ENCODE data around the gene TMEM258.
A peak's percentile ranks its signal among the peaks of the same experiment; 100 is the strongest.

The TMEM258 gene

GRCh38 chr11:61784506-61784805 lies 7.9 kb downstream of the TMEM258 start:
- Histone ChIP-seq H3K27ac (replicated peaks; ENCODE audit: low read length) (no peak overlapping the region), H3K14ac (ENCODE audit: low read length) (no peak overlapping the region), H2BK120ac (ENCODE audit: low read depth, low read length) (no peak overlapping the region), H4K8ac (ENCODE audit: low read depth, low read length) (no peak overlapping the region), H3K4me1 (ENCODE audit: control insufficient read depth in 2 of 2, insufficient read depth in 1 of 2, low read depth in 1 of 2, low read length in 2 of 2) (no peaks in the 10 kb centered on the region), H2BK12ac (ENCODE audit: low read length) (peak overlapping the region; percentile 78), H3K18ac (ENCODE audit: low read length) (no peak overlapping the region), H2AFZ (ENCODE audit: low read length) (no peak overlapping the region), H3K9ac (ENCODE audit: low read depth, low read length, poor library complexity) (no peak overlapping the region), H3K4ac (ENCODE audit: low read length) (no peak overlapping the region), H3K36me3 (replicated peaks in 1 of 2; ENCODE audit: control insufficient read depth in 2 of 2, insufficient read depth in 2 of 2, low read length in 2 of 2) (peaks cover 44 to 91% of the 10 kb centered on the region in 2 donors), H4K91ac (ENCODE audit: low read depth, low read length, poor library complexity) (no peak overlapping the region), H2BK15ac (ENCODE audit: low read length) (no peak overlapping the region), H2BK5ac (ENCODE audit: low read length) (peak overlapping the region; percentile 71), H2AK5ac (ENCODE audit: low read depth, low read length) (no peak overlapping the region), H3K27me3 (ENCODE audit: control insufficient read depth in 3 of 3, insufficient read depth in 3 of 3, low read depth in 1 of 3, low read length in 3 of 3) (no peaks in the 10 kb centered on the region), H3K4me3 (ENCODE audit: low read length in 2 of 2) (no peak overlapping the region), H3K4me2 (ENCODE audit: insufficient read depth, low read length, poor library complexity, severe bottlenecking) (no peak overlapping the region), H3K23ac (ENCODE audit: low read depth, low read length, poor library complexity) (no peak overlapping the region), H3K79me1 (ENCODE audit: low read depth, low read length) (peaks cover 6% of the 10 kb centered on the region), H3K9me3 (replicated peaks in 1 of 2; ENCODE audit: control insufficient read depth in 2 of 2, insufficient read depth in 1 of 2, low read depth in 1 of 2, low read length in 2 of 2) (no peaks in the 10 kb centered on the region)
- WGBS, 2 donors (ENCODE audit: extremely low coverage in 2 of 2, insufficient read length in 2 of 2, insufficient replicate concordance in 1 of 2) = no CpG with 5 or more reads among the region's 7 CpGs
- DNase-seq (ENCODE audit: low spot score) = no peak

GRCh38 chr11:61783717-61784505 lies 8.5 kb downstream of the TMEM258 start:
- H3K18ac ChIP-seq (ENCODE audit: low read length) = no peak overlapping the region
- DNase-seq (ENCODE audit: low spot score) = no peak

GRCh38 chr11:61782841-61783240 lies 9.6 kb downstream of the TMEM258 start:
- H4K8ac ChIP-seq (ENCODE audit: low read depth, low read length) = no peak overlapping the region
- peaks cover 5% of the 10 kb centered on the region for H3K79me1 ChIP-seq (ENCODE audit: low read depth, low read length)
- no peak overlapping the region for H2BK5ac ChIP-seq (ENCODE audit: low read length)
- no peak overlapping the region for H3K27ac ChIP-seq (replicated peaks; ENCODE audit: low read length)
- no peak overlapping the region for H2BK12ac ChIP-seq (ENCODE audit: low read length)
- no peak overlapping the region for H3K23ac ChIP-seq (ENCODE audit: low read depth, low read length, poor library complexity)
- no peak for DNase-seq (ENCODE audit: low spot score)
- H3K4me2 ChIP-seq (ENCODE audit: insufficient read depth, low read length, poor library complexity, severe bottlenecking) = no peak overlapping the region
- H2AK5ac ChIP-seq (ENCODE audit: low read depth, low read length) = no peak overlapping the region
- H2AFZ ChIP-seq (ENCODE audit: low read length) = no peak overlapping the region
- no peak overlapping the region for H4K91ac ChIP-seq (ENCODE audit: low read depth, low read length, poor library complexity)
- no peak overlapping the region for H2BK15ac ChIP-seq (ENCODE audit: low read length)
- H3K27me3 ChIP-seq (ENCODE audit: control insufficient read depth in 3 of 3, insufficient read depth in 3 of 3, low read depth in 1 of 3, low read length in 3 of 3) = no peaks in the 10 kb centered on the region
- no peak overlapping the region for H3K9ac ChIP-seq (ENCODE audit: low read depth, low read length, poor library complexity)
- H3K9me3 ChIP-seq (replicated peaks in 1 of 2; ENCODE audit: control insufficient read depth in 2 of 2, insufficient read depth in 1 of 2, low read depth in 1 of 2, low read length in 2 of 2) = no peaks in the 10 kb centered on the region
- WGBS, 2 donors (ENCODE audit: extremely low coverage in 2 of 2, insufficient read length in 2 of 2, insufficient replicate concordance in 1 of 2) = no CpG with 5 or more reads among the region's 11 CpGs
- no peak overlapping the region for H3K14ac ChIP-seq (ENCODE audit: low read length)
- H3K4me1 ChIP-seq (ENCODE audit: control insufficient read depth in 2 of 2, insufficient read depth in 1 of 2, low read depth in 1 of 2, low read length in 2 of 2) = no peaks in the 10 kb centered on the region
- H3K4ac ChIP-seq (ENCODE audit: low read length) = no peak overlapping the region
- H3K18ac ChIP-seq (ENCODE audit: low read length) = no peak overlapping the region
- H3K36me3 ChIP-seq (replicated peaks in 1 of 2; ENCODE audit: control insufficient read depth in 2 of 2, insufficient read depth in 2 of 2, low read length in 2 of 2) = peaks cover 32 to 76% of the 10 kb centered on the region in 2 donors
- H3K4me3 ChIP-seq (ENCODE audit: low read length in 2 of 2) = no peak overlapping the region
- H2BK120ac ChIP-seq (ENCODE audit: low read depth, low read length) = no peak overlapping the region

More at GRCh38 chr11:61783717-61784505, 8.5 kb downstream of the TMEM258 start:
- H3K36me3 ChIP-seq (replicated peaks in 1 of 2; ENCODE audit: control insufficient read depth in 2 of 2, insufficient read depth in 2 of 2, low read length in 2 of 2) = peaks cover 38 to 86% of the 10 kb centered on the region in 2 donors
- no CpG with 5 or more reads among the region's 13 CpGs for WGBS, 2 donors (ENCODE audit: extremely low coverage in 2 of 2, insufficient read length in 2 of 2, insufficient replicate concordance in 1 of 2)
- H3K4me2 ChIP-seq (ENCODE audit: insufficient read depth, low read length, poor library complexity, severe bottlenecking) = no peak overlapping the region
- no peak overlapping the region for H2AFZ ChIP-seq (ENCODE audit: low read length)
- H2BK5ac ChIP-seq (ENCODE audit: low read length) = peak overlapping the region; percentile 71
- no peak overlapping the region for H3K27ac ChIP-seq (replicated peaks; ENCODE audit: low read length)
- H3K9ac ChIP-seq (ENCODE audit: low read depth, low read length, poor library complexity) = no peak overlapping the region
- no peak overlapping the region for H2BK15ac ChIP-seq (ENCODE audit: low read length)
- no peaks in the 10 kb centered on the region for H3K4me1 ChIP-seq (ENCODE audit: control insufficient read depth in 2 of 2, insufficient read depth in 1 of 2, low read depth in 1 of 2, low read length in 2 of 2)
- no peak overlapping the region for H2AK5ac ChIP-seq (ENCODE audit: low read depth, low read length)
- H3K23ac ChIP-seq (ENCODE audit: low read depth, low read length, poor library complexity) = peak overlapping the region; percentile 6
- no peak overlapping the region for H2BK12ac ChIP-seq (ENCODE audit: low read length)
- H3K14ac ChIP-seq (ENCODE audit: low read length) = no peak overlapping the region
- no peak overlapping the region for H4K8ac ChIP-seq (ENCODE audit: low read depth, low read length)
- no peak overlapping the region for H3K4ac ChIP-seq (ENCODE audit: low read length)
- no peak overlapping the region for H2BK120ac ChIP-seq (ENCODE audit: low read depth, low read length)
- no peaks in the 10 kb centered on the region for H3K27me3 ChIP-seq (ENCODE audit: control insufficient read depth in 3 of 3, insufficient read depth in 3 of 3, low read depth in 1 of 3, low read length in 3 of 3)
- H3K4me3 ChIP-seq (ENCODE audit: low read length in 2 of 2) = no peak overlapping the region
- H4K91ac ChIP-seq (ENCODE audit: low read depth, low read length, poor library complexity) = no peak overlapping the region
- peaks cover 5% of the 10 kb centered on the region for H3K79me1 ChIP-seq (ENCODE audit: low read depth, low read length)
- no peaks in the 10 kb centered on the region for H3K9me3 ChIP-seq (replicated peaks in 1 of 2; ENCODE audit: control insufficient read depth in 2 of 2, insufficient read depth in 1 of 2, low read depth in 1 of 2, low read length in 2 of 2)

GRCh38 chr11:61782299-61782698 lies 10.1 kb downstream of the TMEM258 start:
- Histone ChIP-seq H2AK5ac (ENCODE audit: low read depth, low read length) (no peak overlapping the region), H3K36me3 (replicated peaks in 1 of 2; ENCODE audit: control insufficient read depth in 2 of 2, insufficient read depth in 2 of 2, low read length in 2 of 2) (peaks cover 26 to 74% of the 10 kb centered on the region in 2 donors), H2AFZ (ENCODE audit: low read length) (no peak overlapping the region), H3K18ac (ENCODE audit: low read length) (no peak overlapping the region), H4K8ac (ENCODE audit: low read depth, low read length) (no peak overlapping the region), H3K4me1 (ENCODE audit: control insufficient read depth in 2 of 2, insufficient read depth in 1 of 2, low read depth in 1 of 2, low read length in 2 of 2) (no peaks in the 10 kb centered on the region), H3K14ac (ENCODE audit: low read length) (no peak overlapping the region), H3K27me3 (ENCODE audit: control insufficient read depth in 3 of 3, insufficient read depth in 3 of 3, low read depth in 1 of 3, low read length in 3 of 3) (no peaks in the 10 kb centered on the region), H4K91ac (ENCODE audit: low read depth, low read length, poor library complexity) (no peak overlapping the region), H3K4me3 (ENCODE audit: low read length in 2 of 2) (no peak overlapping the region), H3K9me3 (replicated peaks in 1 of 2; ENCODE audit: control insufficient read depth in 2 of 2, insufficient read depth in 1 of 2, low read depth in 1 of 2, low read length in 2 of 2) (peaks cover 0 to 2% of the 10 kb centered on the region in 2 donors), H3K4me2 (ENCODE audit: insufficient read depth, low read length, poor library complexity, severe bottlenecking) (no peak overlapping the region), H2BK15ac (ENCODE audit: low read length) (no peak overlapping the region), H3K9ac (ENCODE audit: low read depth, low read length, poor library complexity) (no peak overlapping the region), H3K4ac (ENCODE audit: low read length) (no peak overlapping the region), H3K27ac (replicated peaks; ENCODE audit: low read length) (no peak overlapping the region), H3K79me1 (ENCODE audit: low read depth, low read length) (peaks cover 5% of the 10 kb centered on the region), H2BK12ac (ENCODE audit: low read length) (no peak overlapping the region), H3K23ac (ENCODE audit: low read depth, low read length, poor library complexity) (no peak overlapping the region), H2BK5ac (ENCODE audit: low read length) (no peak overlapping the region), H2BK120ac (ENCODE audit: low read depth, low read length) (no peak overlapping the region)
- no peak for DNase-seq (ENCODE audit: low spot score)
- WGBS, 2 donors (ENCODE audit: extremely low coverage in 2 of 2, insufficient read length in 2 of 2, insufficient replicate concordance in 1 of 2) = no CpG with 5 or more reads among the region's 3 CpGs

All from neuronal stem cell (in vitro differentiated cells).